Heart right ventricle (tissue), 16 donors: ENCODE measurements around the gene SH3GL3. TPM values are rescaled to one million over a fixed set of nuclear protein-coding genes. Genes with fewer than 3 reads are reported as not detected.

Experiments used
- ATAC-seq, 8 donors: fragments of 200-7000 bp; cut with Tn5 transposase; one replicate each; pipeline ENCODE4 v1.9.1; 2020; ENCODE audit warnings: mild to moderate bottlenecking in 8 of 8, moderate library complexity in 8 of 8, moderate number of reproducible peaks in 1 of 8
- DNase-seq, 2 donors: peaks; one replicate each; pipeline ENCODE4 v3.0.0-alpha.2; 2020
- H3K27ac ChIP-seq, 10 donors: fragments of 200-600 bp; sonication (generic) in 2 of 10; one replicate each; pipeline versions ENCODE4 v1.5.0 to v1.8.0; 2020 to 2022; ENCODE audit warnings: mild to moderate bottlenecking in 3 of 10
- H3K27me3 ChIP-seq, 7 donors: fragments of 200-600 bp; one replicate each; pipeline ENCODE4 v1.8.0; 2021 to 2022; ENCODE audit warnings: mild to moderate bottlenecking in 2 of 7
- H3K36me3 ChIP-seq, 9 donors: fragments of 200-600 bp; sonication (generic) in 1 of 9; one replicate each; pipeline versions ENCODE4 v1.5.0 to v1.8.0; 2020 to 2022; ENCODE audit warnings: mild to moderate bottlenecking in 2 of 9
- H3K4me1 ChIP-seq, 9 donors: fragments of 200-600 bp; sonication (generic) in 1 of 9; one replicate each; pipeline versions ENCODE4 v1.5.0 to v1.8.0; 2020 to 2022; ENCODE audit warnings: mild to moderate bottlenecking in 4 of 9
- H3K4me3 ChIP-seq, 10 donors: fragments of 200-600 bp; sonication (generic) in 2 of 10; one replicate each; pipeline versions ENCODE4 v1.5.0 to v1.8.0; 2020 to 2022; ENCODE audit warnings: mild to moderate bottlenecking in 7 of 10, moderate library complexity in 2 of 10
- H3K9me3 ChIP-seq, 11 donors: fragments of 200-600 bp in 10 of 11; sonication (generic) in 2 of 11; one replicate each; pipeline versions ENCODE4 v1.5.0 to v1.8.0; 2013 to 2022; ENCODE audit warnings: mild to moderate bottlenecking in 2 of 11, control low read depth in 1 of 11, moderate library complexity in 1 of 11
- WGBS, 2 donors: extraction: QIAGEN DNeasy Blood & Tissue Kit; methylation state at CpG; one replicate each; pipeline ENCODE4 v1.1.7; 2013; ENCODE audit warnings: inconsistent platforms in 1 of 2; 5-methylcytosine and 5-hydroxymethylcytosine counted together
- intact Hi-C, 10 donors: fragments of 100-400 bp; cut with DNase I; formaldehyde crosslinking; loops; one replicate each; pipeline versions ENCODE4 v1.11.1 to v1.14.2; 2022
- polyA plus RNA-seq, 2 donors: library from polyadenylated mRNA; stranded (reverse); fragments of 200-250 nt; gene quantifications; one replicate each; pipeline ENCODE4 v1.2.3, GENCODE V29; 2013
- total RNA-seq, 10 donors: library from RNA; stranded (reverse); fragmentation: NEBNext Ultra II Directional in 3 of 10; extraction: Animal tissue kit (Norgen Biotek cat#: 25700) in 3 of 10; gene quantifications; one replicate each; pipeline versions ENCODE4 v1.2.1 to v1.2.4, GENCODE V29; 2021 to 2023
- TF ChIP-seq, protein P1 (sequence below), 9 donors: fragments of 200-600 bp; sonication (generic) in 2 of 9; IDR thresholded peaks; one replicate each; pipeline versions ENCODE4 v1.5.0 to v1.8.0; 2021 to 2022; ENCODE audit warnings: antibody characterized with exemption in 9 of 9, mild to moderate bottlenecking in 5 of 9, moderate library complexity in 1 of 9
- donor health status: Arrhythmogenic right ventricular cardiomyopathy.
- donor health status: ischemic (EF 13 %, LVEDD 7.1; RV severe dilation, severe dysfunction).
- donor health status: healthy with polysubstance abuse.
- donor health status: DM: no; HTN: yes; CAD: no.
- donor health status: DM: no; HTN: no; CAD: no.
- donor health status: ischemic (EF 25% LVEDD 6.9; RV normal size, moderate dysfunction).
- donor health status: ischemic (EF 25% LVEDD 5.7; RV mildly dilated, moderate dysfunction).
- donor health status: healthy.
- donor health status: DM: yes; HTN: yes; CAD: no.
- donor health status: Ischemic cardiomyopathy.
- donor health status: ischemic (EF 35%, LVEDD 5.7; RV mildly dilated, moderate dysfunction).
- donor health status: nonischemic (EF 11% LVEDD 7.7; RV severe dilation, severe dysfunction).
- donor health status: DM: yes; HTN: yes; CAD: no.
- donor health status: PGD.
- donor health status: ischemic (EF 29% LVEDD 5.4; RV normal size, mild dysfunction).
- donor health status: nonischemic (EF 23%, LVEDD 6.1; RV moderate dilation, normal function).

Gene SH3GL3
- total and polyA plus RNA-seq, 12 donors, result 0.13 to 0.17 TPM; not detected in 10

DNA sequence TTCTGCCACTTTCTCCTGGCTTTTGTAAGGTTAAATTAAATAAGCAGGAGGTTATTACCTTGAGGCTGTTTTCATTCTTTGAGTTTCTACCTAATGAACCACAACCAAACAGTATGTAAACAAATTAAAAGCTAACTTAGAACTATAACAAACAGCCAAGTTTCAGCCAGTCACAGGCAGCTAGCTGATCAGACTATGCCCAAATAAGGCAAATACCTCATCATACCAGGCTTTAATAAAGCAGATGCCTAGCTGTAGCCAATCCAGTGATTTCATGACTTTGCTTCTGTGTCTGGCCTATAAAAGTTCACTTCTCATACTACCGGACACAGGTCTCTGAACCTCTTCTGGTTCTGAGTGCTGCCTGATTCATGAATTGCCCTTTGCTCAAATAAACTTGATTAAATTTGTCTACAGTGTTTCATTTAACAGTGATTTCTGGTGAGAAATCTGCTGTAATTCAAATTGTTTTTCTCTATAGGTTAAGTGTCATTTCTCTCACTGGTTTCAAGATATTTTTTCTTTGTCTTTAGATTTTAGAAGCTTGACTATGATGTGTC lies 24.2 kb downstream of the SH3GL3 start:
- no peak for ATAC-seq
- H3K36me3 ChIP-seq, result no peaks in the 10 kb centered on the region
- H3K4me1 ChIP-seq, result no peaks in the 10 kb centered on the region
- no peak for DNase-seq
- H3K27me3 ChIP-seq, result peaks cover 0 to 15% (median 0%) of the 10 kb centered on the region in 7 donors
- H3K27ac ChIP-seq, result no peak overlapping the region
- no peak overlapping the region for H3K4me3 ChIP-seq
- peaks cover 0 to 11% (median 0%) of the 10 kb centered on the region in 11 donors for H3K9me3 ChIP-seq
- 96 to 100% methylated on average over 1 of the region's 1 CpG for WGBS, 2 donors
- TF ChIP-seq, protein P1, sequence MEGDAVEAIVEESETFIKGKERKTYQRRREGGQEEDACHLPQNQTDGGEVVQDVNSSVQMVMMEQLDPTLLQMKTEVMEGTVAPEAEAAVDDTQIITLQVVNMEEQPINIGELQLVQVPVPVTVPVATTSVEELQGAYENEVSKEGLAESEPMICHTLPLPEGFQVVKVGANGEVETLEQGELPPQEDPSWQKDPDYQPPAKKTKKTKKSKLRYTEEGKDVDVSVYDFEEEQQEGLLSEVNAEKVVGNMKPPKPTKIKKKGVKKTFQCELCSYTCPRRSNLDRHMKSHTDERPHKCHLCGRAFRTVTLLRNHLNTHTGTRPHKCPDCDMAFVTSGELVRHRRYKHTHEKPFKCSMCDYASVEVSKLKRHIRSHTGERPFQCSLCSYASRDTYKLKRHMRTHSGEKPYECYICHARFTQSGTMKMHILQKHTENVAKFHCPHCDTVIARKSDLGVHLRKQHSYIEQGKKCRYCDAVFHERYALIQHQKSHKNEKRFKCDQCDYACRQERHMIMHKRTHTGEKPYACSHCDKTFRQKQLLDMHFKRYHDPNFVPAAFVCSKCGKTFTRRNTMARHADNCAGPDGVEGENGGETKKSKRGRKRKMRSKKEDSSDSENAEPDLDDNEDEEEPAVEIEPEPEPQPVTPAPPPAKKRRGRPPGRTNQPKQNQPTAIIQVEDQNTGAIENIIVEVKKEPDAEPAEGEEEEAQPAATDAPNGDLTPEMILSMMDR (IDR thresholded peaks at IDR 0.05), result no peak
- intact Hi-C loops, result no loop called here

DNA sequence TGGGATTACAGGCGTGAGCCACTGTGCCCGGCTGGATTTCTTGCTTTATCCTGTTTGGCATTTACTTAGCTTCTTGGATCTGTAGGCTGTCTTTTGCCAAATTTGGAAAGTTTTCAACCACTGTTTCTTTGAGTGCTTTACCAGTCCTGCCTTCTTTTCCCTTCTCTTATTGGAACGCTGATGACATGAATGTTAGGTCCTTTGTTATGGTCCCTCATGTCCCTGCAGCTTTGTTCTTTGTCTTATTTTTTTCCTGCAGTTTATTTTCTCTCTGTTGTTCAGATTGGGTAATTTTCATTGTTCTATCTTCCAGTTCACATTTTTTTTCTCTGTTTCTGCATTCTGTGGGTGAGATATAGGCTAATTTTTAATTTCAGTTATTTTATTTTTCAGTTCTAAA lies 25.0 kb downstream of the SH3GL3 start:
- TF ChIP-seq, protein P1 (IDR thresholded peaks at IDR 0.05), result no peak
- Histone ChIP-seq H3K36me3 (no peaks in the 10 kb centered on the region), H3K4me3 (no peak overlapping the region), H3K4me1 (no peaks in the 10 kb centered on the region), H3K27me3 (peaks cover 0 to 15% (median 0%) of the 10 kb centered on the region in 7 donors), H3K9me3 (peaks cover 0 to 11% (median 0%) of the 10 kb centered on the region in 11 donors), H3K27ac (no peak overlapping the region)
- ATAC-seq, result no peak
- DNase-seq, result no peak
- intact Hi-C loops, result no loop called here
- WGBS, 2 donors, result 90 to 92% methylated on average over 3 of the region's 3 CpGs

DNA sequence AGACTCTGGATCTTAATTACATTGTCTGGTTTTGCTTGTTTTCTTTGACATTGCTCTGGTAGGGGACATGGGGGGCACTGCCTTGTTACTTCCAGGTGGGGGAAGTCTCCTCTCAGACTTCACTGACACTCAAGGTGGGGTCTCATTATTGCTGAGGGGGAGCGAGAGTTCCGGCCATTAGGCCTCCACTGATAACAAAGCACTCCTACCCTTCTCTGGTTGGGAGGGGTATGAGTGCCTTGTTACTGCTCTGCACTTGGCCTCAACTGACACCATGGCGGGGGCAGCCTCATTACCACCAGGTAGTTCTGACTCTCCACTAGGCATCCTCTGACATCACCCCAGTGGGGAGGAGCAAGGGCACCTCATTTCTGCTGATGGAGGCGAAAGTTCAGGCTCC lies 25.7 kb downstream of the SH3GL3 start:
- ATAC-seq (no peak), DNase-seq (no peak)
- intact Hi-C loops, result no loop called here
- Histone ChIP-seq H3K9me3 (peaks cover 0 to 11% (median 0%) of the 10 kb centered on the region in 11 donors), H3K27ac (no peak overlapping the region), H3K36me3 (no peaks in the 10 kb centered on the region), H3K4me1 (no peaks in the 10 kb centered on the region), H3K4me3 (no peak overlapping the region), H3K27me3 (peaks cover 0 to 15% (median 0%) of the 10 kb centered on the region in 7 donors)
- TF ChIP-seq, protein P1 (IDR thresholded peaks at IDR 0.05), result no peak
- WGBS, 2 donors, result 87 to 92% methylated on average over 4 of the region's 4 CpGs

DNA sequence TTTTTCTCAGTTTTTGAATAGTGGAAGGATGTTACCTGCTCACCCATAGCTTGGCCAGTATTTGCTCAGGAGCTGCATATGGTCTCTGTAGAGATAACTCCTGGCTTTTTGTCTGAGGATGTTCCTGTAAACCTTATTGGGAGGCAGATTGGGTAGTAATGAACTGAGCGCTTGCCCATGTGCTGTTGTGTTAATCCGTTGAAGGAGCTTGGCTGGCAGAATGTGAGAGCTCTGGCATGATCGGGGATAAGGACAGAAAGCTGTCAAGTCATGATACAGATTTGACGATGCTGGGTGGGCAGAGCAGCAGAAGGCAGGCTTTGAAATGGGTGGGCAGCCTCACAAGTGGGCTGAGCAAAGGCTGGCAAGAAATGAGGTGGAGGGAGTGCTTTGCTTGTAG lies 27.4 kb downstream of the SH3GL3 start:
- DNase-seq (no peak), ATAC-seq (no peak)
- peaks cover 0 to 24% (median 0%) of the 10 kb centered on the region in 7 donors for H3K27me3 ChIP-seq
- TF ChIP-seq, protein P1 (IDR thresholded peaks at IDR 0.05), result no peak
- no peak overlapping the region for H3K27ac ChIP-seq
- no peaks in the 10 kb centered on the region for H3K36me3 ChIP-seq
- H3K4me3 ChIP-seq, result no peak overlapping the region
- intact Hi-C loops, result no loop called here
- H3K9me3 ChIP-seq, result peaks cover 0 to 11% (median 0%) of the 10 kb centered on the region in 11 donors
- H3K4me1 ChIP-seq, result no peaks in the 10 kb centered on the region
- 69 to 72% methylated on average over 4 of the region's 4 CpGs for WGBS, 2 donors
